Fibroblast of peridontal ligament (primary cell): ENCODE measurements around the gene GRK3.
"Not testable (repeated sequence)": the region's sequence is repeated elsewhere in the genome, so short reads cannot be mapped to it uniquely, and the experiment has no call there.

ENCODE experiments used
- DNase-seq: peaks from one replicate; pipeline ENCODE4 v3.0.0-alpha.2; 2010; ENCODE audit errors: extremely low read depth

The GRK3 gene

DNA sequence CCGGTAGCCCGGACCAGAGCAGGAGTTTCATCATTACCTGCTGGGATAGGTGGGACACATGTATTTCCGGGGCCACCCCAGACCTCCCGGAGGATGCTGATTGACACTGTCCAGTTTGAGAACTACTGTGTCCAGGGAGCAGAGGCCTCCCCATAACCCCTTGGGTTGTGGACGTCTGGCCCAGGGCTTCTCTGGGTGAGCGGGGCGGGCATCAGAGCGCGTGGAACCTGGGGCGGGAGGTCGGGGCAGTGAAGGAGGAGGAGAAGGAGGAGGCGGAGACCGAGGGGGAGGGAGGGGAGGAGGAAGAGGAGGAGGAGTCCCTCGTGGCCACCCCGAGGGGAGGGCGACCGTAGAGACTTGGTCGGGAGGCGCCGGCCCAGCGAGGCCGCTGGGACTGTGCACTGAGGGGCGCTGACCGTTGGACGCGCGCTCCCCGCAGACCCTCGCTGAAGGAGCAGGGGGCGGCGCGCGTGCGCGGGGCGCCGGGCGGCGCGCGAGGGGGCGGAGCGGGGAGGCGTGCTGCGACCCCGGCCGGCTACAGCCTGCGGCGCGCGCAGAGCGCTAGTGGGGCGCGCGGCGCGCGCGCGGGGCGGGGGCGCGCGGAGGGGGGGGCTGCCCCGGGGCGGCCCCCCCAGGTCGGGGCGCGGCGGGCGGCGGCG lies at the start of gene GRK3:
GRK3 (plus strand) TSS at position 356 of the 659 bp plus-strand sequence. CDS start 366 bp downstream, outside the sequence.
- no peak for DNase-seq

DNA sequence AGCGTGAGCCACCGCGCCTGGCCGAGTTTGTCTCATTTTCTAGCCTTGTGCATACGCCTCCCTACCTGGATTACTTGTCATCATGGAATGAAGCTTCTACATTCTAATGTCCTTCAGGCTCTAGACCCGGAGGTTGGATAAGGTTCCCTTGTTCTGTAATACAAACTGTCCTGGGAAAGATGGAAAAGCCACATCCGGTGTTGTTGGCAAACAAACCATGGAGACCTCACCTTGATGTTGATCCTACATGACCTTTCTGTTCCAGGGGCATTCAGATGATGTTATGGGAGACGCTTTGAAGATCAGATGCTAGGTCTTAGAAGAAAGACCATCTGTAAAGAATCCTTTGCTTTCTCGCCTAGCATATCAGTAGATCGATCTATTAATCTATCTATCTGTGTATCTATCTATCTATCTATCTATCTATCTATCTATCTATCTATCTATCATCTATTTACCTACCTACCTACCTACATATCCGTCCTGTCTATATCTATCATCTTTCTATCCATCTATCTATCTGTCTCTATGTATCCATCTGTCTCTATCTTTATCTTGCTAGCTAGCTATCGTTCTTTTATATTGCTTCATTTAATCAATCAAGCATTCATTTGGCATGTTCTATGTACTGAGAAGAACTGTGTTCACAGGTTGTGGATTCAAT lies 46.3 kb upstream of the GRK3 start:
- DNase-seq: no peak

DNA sequence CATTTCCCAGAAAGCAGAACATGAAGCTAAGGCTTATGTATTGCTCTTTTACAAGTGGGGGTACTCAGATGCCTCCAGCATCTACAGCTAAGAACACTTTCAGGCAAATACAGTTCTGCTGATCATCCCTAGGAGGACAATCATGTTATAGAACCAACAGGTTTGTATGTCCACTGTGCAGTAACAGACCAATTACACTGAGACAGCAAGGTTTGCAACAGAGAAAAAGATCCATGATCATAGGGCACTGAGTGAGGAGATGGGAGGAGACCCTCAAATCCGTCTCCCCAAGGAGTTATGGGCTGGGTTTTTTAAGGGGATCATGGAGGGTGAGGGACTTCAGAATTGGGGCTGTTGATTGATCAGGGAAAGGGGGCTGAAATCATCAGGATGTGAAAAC lies 39.1 kb upstream of the GRK3 start:
- no peak for DNase-seq

DNA sequence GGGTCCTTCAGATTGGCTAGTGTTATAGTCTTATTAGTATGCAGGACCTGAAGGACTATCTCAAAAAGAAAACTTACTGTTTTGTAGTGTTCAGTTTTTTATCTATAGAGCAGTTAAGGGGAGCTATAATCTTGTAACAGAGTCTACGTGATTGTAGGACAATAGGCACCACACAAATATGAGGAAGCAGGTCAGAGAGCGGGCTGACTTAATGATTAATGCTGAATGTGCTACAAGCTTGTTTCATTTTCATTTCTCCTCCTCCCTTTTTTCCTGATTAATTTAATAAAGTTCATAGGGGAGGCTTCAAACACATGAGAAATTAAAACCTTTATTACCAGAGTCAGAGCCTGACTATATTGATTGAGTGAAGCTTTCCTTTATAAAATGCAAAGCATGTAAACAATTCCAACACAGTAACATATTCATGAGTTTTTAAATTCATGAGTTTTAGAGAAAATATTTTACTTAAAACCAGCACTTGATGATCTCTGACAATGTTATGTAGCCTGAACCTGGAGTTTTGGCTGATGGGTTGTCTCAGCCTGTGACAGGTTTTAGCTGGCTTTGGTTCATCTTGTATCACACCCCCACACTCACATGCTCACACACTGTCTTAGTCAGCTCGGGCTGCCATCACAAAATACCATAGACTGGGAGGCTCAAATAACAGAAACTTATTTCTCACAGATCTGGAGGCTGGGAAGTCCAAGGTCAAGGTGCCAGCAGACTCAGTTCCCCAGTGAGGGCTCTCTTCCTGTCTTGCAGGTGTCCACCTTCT lies 38.5 kb upstream of the GRK3 start:
- DNase-seq: not testable (repeated sequence)

DNA sequence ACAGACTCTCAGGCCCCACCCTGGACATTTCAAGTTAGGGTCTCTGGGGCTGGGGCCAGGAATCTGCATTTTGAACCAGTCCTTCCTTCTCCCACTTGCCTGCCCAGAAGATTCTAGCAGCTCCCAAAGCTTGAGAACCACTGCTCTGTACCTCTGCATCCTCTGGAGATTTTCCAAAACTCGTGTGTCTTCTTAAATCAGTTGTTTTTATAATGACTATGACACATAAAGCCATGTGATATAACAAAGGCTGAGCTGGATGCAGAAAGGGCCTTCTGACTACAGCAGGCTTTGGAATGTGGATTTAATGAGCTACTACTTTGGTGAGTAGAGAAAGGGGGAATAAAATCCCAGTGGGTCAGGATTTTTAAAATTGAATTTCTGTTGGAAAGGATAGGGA lies 37.5 kb upstream of the GRK3 start:
- DNase-seq: peak; percentile 23

DNA sequence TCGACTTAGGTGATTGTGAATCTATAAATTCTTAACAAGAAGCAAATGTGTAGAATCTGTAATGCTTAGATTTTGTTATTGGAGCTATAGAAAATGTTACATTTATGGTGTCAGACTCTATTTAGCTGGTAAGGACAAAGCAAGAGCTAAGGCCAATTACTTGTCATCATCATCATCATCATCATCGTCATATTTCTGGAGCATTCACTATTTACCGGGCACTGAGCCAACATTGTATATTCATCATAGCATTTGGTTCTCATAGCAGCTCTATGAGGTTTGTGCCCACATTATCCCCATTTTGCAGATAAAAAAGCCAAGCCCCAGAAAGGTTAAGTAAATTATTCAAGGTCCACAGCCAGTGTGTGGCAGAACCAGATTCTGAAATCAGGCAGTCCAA lies 36.4 kb upstream of the GRK3 start:
- DNase-seq: not testable (repeated sequence)

DNA sequence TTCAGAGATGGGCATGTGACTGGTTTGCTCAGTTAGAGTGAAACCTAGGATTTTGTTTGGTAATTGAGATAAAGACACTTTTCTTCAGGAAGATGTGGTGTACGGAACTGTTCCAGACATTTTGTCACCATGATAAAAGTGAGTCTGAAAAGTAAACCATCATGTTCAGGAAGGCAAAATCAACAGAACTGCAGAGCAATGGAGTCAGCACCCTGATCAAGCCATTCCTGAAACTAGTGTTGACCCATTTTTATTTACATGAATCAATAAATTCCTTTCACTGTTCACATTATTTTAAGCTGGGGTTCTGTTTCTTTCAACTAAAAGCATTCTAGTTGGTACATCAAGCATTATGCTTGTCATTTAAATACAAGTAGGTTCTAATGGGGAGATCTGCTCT lies 35.4 kb upstream of the GRK3 start:
- not testable (repeated sequence) for DNase-seq

DNA sequence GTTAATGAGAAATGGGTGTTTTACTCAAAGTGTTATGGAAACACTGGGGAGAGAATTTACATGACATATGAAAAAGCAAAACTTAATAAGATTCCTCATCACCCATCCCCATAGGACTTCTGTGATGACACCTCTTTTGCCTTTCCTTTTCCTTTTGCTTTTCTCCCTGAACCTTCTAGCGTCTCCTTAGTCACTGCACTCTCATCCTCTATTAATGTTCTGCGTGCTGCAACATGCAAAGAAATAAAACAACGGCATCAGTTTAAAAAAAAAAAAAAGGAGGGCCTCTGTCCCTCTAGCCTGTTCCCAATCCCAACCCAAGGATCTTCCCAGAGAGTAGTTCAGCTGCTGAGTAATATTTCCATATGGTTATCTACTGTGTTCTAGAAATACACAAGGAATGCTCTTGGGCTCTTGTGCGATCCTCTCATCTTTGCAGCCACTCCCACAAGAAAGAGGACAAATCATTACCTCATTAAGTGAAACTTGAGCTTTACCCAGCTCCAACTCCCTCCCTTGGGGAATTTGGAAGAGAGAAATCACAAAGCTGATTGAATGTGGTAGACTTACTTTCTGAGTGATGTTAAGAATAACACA lies 34.8 kb upstream of the GRK3 start:
- not testable (repeated sequence) for DNase-seq

DNA sequence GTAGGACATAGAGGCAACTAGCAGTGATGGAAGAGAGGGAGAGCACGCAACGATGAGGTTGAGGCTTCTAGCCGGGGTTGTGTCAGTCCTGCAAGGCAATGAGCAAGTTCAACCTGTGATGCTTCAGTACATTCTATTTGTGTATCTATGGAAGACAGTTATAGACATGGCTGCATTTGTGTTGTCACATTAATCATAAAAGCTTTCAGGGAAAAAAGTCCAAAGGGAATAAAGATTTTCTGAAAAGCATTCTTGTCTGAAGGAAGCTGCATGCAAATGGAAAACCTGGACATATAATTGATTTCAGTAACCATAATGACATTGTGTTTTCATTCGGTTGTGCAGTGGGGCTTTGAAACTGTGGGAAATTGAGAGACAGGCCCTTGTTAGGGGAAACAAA lies 32.8 kb upstream of the GRK3 start:
- not testable (repeated sequence) for DNase-seq

DNA sequence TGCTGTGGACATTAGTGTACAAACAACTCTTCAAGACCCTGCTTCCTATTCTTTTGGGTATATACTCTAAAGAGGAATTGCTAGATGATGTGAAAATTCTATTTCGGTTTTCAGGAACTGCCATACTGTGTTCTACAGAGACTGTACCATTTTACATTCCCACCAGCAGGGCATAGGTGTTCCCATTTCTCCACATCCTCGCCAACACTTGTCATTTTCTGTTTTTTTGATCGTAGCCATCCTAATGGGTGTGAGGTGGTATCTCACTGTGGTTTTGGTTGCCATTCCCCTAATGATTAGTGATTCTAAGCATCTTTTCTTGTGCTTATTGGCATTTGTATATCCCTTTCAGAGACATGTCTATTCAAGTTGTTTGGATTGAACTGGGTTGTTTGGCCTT lies 29.8 kb upstream of the GRK3 start:
- DNase-seq: no peak

DNA sequence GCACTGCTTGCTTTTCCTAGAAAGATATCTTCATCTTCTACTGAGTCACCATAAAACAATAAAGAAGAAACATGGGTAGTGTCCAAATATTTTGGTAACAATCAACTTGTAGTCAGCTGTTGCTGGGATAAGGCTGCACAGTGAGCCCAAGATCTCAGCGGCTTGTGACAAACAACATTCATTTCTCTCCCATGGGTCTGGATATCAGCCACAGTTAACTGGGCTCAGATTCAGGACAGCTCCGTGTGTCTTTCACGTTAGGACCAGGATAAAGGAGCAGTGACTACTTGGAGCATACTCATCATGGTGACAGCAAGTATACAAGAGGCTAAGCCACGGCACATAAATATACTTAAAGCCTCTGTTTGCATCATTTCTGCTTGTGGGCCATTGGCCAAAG lies 27.9 kb upstream of the GRK3 start:
- DNase-seq: no peak

DNA sequence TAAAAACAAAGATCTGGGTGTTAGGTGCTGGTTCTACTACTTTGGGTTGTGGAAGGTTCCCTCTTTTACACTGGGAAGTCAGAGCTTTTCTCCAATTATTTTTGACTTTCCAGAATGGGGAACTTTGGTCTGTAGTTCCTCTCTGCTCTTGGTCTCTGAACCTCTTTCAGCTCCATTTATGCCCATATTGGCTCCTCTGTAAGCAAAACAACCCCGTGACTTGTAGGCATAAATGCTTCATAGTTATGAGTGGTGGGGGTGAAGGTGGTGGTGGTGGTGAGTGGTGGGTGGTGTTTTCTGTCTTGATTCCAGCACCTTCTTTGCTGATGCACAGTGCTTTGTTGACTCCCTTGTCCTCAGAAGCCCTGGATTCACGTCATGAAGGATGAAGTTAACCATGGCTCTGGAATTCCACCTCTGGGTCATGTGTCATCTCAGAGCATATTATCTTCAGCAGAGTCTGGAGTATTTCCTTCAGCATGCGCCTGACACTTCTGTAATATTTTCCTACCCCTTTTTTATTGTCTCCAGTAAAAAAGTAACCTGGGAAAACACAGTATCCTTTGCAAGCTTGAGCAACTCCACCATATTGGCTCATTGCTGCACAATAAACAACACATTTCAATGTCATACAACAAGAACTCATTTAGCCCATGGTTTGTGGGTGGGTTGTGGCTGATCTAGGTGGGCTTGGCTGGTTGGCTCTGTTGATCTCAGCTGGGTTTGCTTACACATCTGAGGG lies 24.1 kb upstream of the GRK3 start:
- DNase-seq: no peak

DNA sequence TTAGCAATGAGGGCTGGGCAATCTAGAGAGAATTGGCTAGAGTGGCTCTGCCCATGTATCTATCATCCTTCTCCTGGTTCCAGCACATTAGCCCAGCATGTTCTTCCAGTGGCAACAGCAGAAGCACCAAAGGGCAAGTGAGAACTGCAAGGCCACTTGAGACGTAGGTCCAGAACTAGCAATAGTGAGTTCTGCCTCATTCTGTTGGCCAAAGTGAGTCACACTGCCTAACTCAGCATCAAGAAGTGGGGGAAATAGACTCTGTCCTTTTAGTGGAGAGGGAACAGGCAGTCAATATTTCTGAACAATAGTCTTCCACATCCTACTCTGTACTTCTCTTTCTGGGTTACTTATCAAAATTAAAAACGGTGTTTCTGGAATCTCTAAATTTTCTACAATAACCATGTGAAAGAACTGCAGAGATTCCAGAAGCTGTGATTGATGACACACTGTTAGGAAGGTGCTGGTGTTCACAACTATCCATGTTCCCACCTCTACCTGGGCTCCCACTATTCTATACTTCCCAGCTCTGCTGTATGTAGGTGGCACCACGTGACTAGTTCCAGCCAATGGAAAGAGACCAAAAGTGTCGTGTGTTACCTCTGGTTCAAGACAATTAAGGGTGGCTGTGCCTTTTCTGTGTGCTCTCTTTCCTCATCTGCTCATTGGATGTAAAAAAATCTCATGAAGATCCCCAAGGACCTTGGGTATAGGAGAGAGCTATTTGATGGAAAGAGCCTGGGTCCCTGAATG lies 23.4 kb upstream of the GRK3 start:
- DNase-seq: no peak

DNA sequence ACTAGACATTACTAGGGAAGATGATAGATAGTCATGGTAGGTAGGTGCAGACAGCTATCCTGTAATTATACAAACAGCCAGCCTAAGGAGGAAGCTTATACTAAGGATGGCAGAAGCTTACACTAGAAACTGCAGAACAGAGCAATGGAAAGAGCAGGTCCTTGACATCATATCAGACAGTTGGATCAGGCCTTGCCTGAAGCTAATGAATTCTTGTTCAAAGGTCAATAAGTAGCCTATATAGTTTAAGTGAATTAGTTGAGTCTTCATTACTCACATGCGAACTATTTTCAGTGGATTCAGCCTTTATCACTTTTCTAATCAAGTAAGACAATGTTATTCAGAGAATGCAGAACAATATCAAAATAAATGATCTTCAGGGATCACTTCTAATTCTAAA lies 22.3 kb upstream of the GRK3 start:
- DNase-seq: no peak

DNA sequence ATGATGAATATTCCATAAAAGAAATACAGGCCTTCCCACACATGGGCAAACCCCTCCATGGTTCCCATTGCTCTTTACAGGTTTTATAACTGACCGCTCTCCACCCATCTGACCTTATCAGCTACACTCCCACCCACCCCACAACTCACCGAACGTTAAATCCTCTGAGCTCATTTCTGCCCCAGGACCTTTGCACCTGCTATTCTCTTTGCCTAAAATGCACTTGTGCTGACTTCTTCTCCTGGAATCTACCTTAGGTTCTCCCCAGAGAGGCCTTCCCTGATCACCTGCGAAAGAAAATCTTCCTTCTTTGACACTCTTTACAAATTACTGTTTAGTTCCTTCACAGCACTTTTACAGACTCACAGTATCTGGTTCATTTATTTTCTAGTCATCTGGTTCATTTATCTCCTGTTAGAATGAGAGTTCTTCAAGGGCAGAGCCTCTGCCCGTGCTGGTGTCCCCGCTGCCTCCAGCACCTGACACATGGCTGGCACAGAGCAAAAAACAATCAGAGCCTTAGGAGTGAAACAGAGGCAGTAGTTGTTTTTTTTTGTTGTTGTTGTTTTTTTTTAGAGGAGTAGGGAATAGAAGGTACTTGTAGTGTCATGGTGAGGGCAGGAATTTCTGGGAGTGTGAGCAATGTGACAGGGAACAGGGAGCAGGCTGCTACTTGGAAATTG lies 21.6 kb upstream of the GRK3 start:
- no peak for DNase-seq

DNA sequence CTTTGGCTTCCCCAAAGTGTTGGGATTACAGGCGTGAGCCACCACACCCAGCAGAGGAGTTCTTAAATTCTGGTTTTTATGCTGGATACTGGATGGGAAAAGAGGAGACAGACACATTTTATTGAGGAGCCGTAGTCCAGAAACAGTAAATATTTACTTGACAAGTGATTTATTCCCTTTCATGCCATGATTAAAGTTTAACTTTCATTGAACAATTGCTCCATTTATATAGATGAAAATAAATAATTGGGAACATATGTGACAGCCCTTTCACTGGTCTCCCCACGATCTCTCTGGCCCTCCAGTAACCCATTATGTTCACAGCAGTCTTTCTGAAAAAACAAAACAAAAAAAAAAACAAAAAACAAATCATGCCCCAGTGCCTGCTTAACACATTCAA lies 19.3 kb upstream of the GRK3 start:
- no peak for DNase-seq

DNA sequence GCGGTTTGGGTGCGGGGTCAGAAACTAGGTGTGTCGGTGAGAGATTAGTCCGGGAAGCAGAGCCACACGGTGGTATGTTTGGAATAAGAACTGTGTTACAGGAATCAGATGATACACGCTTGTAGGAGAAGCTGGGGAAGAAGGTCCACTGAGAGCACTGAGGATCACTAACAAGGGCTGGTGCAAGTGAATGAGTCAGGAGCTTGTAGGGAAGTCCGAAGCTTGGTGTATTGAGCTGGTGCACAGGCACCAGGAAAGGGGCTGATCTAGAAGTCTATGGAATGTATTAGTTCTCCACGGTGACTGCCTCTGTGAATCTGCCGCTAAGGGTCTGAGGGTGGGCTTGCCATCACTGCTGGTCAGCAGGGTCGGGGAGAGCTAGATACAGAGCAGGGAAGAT lies 18.8 kb upstream of the GRK3 start:
- DNase-seq: no peak

DNA sequence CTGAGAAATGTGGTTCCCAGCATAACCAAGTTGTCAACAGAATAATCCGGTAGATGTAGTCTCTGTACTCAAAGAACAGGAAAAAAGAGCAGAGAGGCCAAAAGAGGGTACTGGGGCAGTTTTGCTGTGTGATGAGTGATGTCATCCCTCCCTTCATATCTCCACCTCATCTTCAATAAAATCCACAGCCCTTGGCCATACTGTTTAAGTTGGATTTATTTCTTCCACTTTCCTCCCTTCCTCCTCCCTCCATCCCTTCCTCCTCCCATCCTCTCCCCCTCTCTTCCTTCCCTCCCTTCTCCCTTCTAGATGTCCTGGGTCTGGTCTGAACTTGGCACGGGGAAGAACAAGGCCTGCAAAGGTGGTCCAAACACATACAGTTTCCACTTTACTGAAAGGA lies 18.2 kb upstream of the GRK3 start:
- DNase-seq: no peak

DNA sequence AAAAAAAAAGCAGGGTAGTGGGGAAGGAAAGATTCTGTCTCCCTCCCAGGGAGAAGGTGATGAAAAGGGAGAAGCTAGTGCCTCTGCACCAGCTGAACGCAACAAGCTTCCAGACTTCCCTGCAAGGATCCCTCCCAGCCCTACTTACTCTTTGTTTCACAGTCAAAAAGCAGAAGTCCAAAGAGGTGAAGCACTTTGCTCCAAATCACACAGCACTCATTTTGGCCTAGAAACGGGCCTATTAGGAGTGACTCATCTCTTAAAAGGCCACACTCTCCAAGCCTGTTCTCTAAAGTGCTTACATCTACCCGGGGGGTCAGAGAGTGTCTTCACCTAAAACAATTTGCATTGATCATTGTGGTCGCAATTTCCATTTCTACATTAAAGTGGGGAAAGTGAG lies 17.7 kb upstream of the GRK3 start:
- no peak for DNase-seq

DNA sequence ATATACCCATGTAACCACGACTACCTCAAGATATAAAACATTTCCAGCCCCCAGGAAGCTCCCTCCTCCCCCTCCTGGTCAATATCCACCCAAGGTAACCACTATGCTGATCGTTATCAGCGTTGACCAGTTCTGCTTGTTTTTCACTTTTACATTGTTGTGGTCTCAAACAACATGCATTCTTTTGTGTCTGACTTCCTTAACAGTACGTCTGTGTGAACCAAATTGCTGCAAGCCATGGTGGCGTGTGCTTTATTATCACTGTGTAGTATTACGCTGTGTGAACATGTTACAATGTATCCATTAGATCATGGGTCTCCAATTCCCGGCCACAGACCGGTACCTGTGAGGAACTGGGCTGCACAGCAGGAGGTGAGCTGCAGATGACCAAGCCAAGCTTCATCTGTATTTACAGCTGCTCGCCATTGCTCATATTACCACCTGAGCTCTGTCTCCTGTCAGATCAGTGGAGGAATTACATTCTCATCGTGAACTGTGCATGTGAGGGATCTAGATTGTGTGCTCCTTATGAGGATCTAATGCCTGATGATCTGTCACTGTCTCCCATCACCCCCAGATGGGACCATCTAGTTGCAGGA lies 15.5 kb upstream of the GRK3 start:
- DNase-seq: no peak
